SJSA1 (cell line): ENCODE results near the gene RNU4-1. TPM values are rescaled to one million over a fixed set of nuclear protein-coding genes. Genes with fewer than 3 reads are reported as not detected.
"Not testable (repeated sequence)": the region's sequence is repeated elsewhere in the genome, so short reads cannot be mapped to it uniquely, and the experiment has no call there.

Experiments used
- DNase-seq, 2 experiments: peaks; one replicate each; pipeline ENCODE4 v3.0.0-alpha.2; 2015 to 2020; ENCODE audit warnings: low spot score in 2 of 2, low read depth in 1 of 2
- H3K27ac ChIP-seq: fragments of 250-450 bp; sonication (Bioruptor Pico); 2 replicates; pipeline ENCODE4 v1.5.1; 2020; ENCODE audit warnings: mild to moderate bottlenecking, moderate library complexity
- H3K27me3 ChIP-seq: fragments of 250-450 bp; sonication (Bioruptor Pico); replicated peaks from 2 replicates; pipeline ENCODE4 v1.5.1; 2020; ENCODE audit warnings: mild to moderate bottlenecking, moderate library complexity
- H3K36me3 ChIP-seq: fragments of 250-450 bp; sonication (Bioruptor Pico); 2 replicates; pipeline ENCODE4 v1.5.1; 2020; ENCODE audit warnings: mild to moderate bottlenecking
- H3K4me1 ChIP-seq: fragments of 250-450 bp; sonication (Bioruptor Pico); replicated peaks from 2 replicates; pipeline ENCODE4 v1.6.1; 2021; ENCODE audit warnings: mild to moderate bottlenecking
- H3K4me3 ChIP-seq: fragments of 250-450 bp; sonication (Bioruptor Pico); 2 replicates; pipeline ENCODE4 v1.5.1; 2020; ENCODE audit warnings: mild to moderate bottlenecking
- H3K9me3 ChIP-seq: fragments of 250-450 bp; sonication (Bioruptor Pico); replicated peaks from 2 replicates; pipeline ENCODE4 v1.5.1; 2020; ENCODE audit warnings: mild to moderate bottlenecking
- total RNA-seq: library from RNA; depleted of rRNA; stranded (reverse); fragments of >200 nt; shearing (Covaris generic); gene quantifications from 2 replicates; pipeline ENCODE4 v1.2.3, GENCODE V29; 2014; rRNA removed

Gene RNU4-1
- total RNA-seq = under 0.01 TPM in 2 replicates

- H3K4me1 ChIP-seq = peaks cover 5% of the 10 kb centered on the region
- peak; percentile 90 to 92 for DNase-seq
- H3K27me3 ChIP-seq = no peaks in the 10 kb centered on the region
- peak within 1 kb of the TSS; percentile 100 for H3K27ac ChIP-seq
- H3K36me3 ChIP-seq = no peaks in the 10 kb centered on the region
- no peaks in the 10 kb centered on the region for H3K9me3 ChIP-seq
- peak within 1 kb of the TSS; percentile 37 for H3K4me3 ChIP-seq
Measured at GRCh38 chr12:120292661-120293531, at the start of gene RNU4-1. TSS of gene RNU4-1 (minus strand) at chr12:120293237.

DNA sequence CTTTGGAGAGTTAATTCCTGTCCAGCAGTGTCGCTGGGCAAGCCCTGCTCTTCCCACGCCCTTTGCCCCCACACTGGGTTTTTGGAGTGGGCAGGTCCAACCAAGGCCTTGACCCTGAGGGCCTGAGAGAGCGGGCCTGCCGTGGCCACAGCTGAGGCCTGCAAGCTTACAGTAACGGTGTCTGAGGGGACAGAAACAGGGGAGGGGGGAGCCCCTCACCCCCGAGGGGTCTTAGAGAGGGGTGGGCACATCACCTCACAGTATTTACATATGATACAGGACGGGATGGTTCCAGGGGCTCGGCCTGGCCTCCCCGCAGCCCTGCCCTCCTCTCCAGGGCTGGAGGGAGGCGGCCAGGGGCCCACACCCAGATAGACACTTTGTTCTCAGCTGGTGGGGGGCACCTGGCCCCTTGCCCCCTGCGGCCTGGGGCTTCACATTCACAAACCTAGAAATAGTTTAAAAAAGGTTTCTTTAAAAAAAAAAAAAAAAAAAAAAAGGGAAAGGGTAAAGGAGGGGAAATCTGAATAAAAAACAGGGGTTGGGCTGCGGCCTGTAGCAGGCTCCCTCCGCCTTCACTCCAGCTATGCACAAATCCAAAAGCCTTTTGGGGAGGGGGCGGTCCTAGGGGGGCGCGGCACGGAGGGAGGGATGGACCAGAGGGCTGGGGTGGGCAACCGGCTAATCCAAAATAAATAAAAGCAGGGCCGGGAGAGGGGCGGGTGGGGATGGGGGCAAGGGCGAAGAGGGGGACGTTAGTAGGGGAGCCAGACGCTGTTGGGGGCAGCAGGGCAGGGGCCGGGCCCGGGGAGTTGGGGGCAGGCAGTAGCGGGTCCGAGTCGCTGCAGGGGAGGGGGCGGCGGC is 49.4 kb upstream of the RNU4-1 start:
- Histone ChIP-seq H3K36me3 (no peaks in the 10 kb centered on the region), H3K4me3 (no peak overlapping the region), H3K4me1 (no peaks in the 10 kb centered on the region), H3K9me3 (peaks cover 4% of the 10 kb centered on the region; the same call in 1 of the 2 replicates), H3K27ac (no peak overlapping the region), H3K27me3 (no peaks in the 10 kb centered on the region)
- DNase-seq = no peak

DNA sequence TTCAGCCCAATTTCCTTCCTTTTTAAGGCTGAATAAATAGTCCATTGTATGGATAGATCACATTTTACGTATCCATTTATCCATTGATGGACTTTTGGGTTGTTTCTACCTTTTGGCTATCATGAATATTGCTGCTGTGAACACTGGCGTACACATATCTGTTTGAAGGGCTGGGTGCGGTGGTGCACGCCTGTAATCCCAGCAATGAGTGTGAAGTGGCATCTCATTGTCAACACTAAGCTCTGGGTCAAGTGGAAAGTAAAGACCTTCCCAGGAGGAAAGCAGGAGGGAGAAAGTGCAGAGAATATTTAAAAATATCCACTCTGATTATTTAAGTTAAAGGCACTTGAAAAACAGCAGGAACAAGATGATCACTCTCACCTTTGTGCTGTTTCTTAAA is 46.2 kb upstream of the RNU4-1 start:
- DNase-seq = no peak
- peaks cover 13% of the 10 kb centered on the region; the same call in 1 of the 2 replicates for H3K9me3 ChIP-seq
- H3K27me3 ChIP-seq = no peaks in the 10 kb centered on the region
- H3K4me3 ChIP-seq = no peak overlapping the region
- H3K36me3 ChIP-seq = no peaks in the 10 kb centered on the region
- H3K27ac ChIP-seq = no peak overlapping the region
- no peaks in the 10 kb centered on the region for H3K4me1 ChIP-seq

- no peak for DNase-seq
- Histone ChIP-seq H3K4me1 (no peaks in the 10 kb centered on the region), H3K27me3 (no peaks in the 10 kb centered on the region), H3K36me3 (no peaks in the 10 kb centered on the region), H3K4me3 (no peak overlapping the region), H3K27ac (no peak overlapping the region), H3K9me3 (peaks cover 13% of the 10 kb centered on the region; the same call in 1 of the 2 replicates)
Measured at GRCh38 chr12:120337730-120338129, 44.7 kb upstream of the RNU4-1 start.

DNA sequence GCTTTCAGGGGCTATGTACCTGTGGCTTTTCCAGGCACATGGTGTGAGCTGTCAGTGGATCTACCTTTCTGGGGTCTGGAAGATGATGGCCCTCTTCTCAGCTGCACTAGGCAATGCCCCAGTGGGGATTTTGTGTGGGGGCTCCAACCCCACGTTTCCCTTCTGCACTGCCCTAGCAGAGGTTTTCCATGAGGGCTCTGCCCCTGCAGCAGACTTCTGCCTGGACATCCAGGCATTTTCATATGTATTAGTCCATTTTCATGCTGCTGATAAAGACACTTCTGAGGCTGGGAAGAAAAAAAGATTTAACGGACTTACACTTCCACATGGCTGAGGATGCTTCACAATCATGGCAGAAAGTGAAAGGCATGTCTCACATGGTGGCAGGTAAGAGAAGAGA is 43.4 kb upstream of the RNU4-1 start:
- H3K4me1 ChIP-seq, H3K36me3 ChIP-seq, H3K4me3 ChIP-seq, H3K27ac ChIP-seq, H3K27me3 ChIP-seq, DNase-seq: not testable (repeated sequence)
- H3K9me3 ChIP-seq = peaks cover 13% of the 10 kb centered on the region; the same call in 1 of the 2 replicates

- not testable (repeated sequence) for H3K4me3 ChIP-seq, H3K4me1 ChIP-seq, H3K27me3 ChIP-seq, H3K27ac ChIP-seq, H3K36me3 ChIP-seq
- H3K9me3 ChIP-seq = peaks cover 13% of the 10 kb centered on the region; the same call in 1 of the 2 replicates
- peak; percentile 11 to 56 for DNase-seq
Measured at GRCh38 chr12:120335447-120335846, 42.4 kb upstream of the RNU4-1 start.

GRCh38 chr12:120332523-120332922 is 39.5 kb upstream of the RNU4-1 start:
- Histone ChIP-seq H3K4me3 (no peak overlapping the region), H3K27ac (no peak overlapping the region), H3K36me3 (no peaks in the 10 kb centered on the region), H3K27me3 (no peaks in the 10 kb centered on the region), H3K9me3 (peaks cover 10% of the 10 kb centered on the region; the same call in 1 of the 2 replicates), H3K4me1 (no peaks in the 10 kb centered on the region)
- DNase-seq = no peak

GRCh38 chr12:120332041-120332440 is 39.0 kb upstream of the RNU4-1 start:
- Histone ChIP-seq H3K36me3 (no peaks in the 10 kb centered on the region), H3K27me3 (no peaks in the 10 kb centered on the region), H3K4me3 (no peak overlapping the region), H3K4me1 (no peaks in the 10 kb centered on the region), H3K27ac (no peak overlapping the region), H3K9me3 (0 out of 2 replicates have a peak, but pooled peaks cover 9% of the 10 kb centered on the region)
- no peak for DNase-seq

DNA sequence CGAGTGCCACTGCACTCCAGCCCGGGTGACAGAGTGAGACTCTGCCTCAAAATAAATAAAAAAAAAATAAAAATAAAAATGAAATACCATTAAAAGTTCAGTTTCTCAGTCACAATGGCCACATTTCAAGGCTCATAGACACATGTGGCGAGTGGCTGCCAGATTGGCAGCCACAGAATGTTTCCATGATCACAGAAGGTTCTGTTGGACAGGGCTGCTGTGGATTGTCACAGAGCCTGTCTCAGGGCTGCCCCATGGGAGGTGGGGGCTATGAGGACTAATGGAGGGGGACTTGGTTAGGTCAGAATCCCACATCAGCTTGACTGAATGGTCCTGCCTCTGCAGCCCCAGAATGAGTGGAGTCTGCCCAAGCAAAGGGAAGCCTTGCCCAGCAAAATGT is 38.4 kb upstream of the RNU4-1 start:
- Histone ChIP-seq H3K27me3 (no peaks in the 10 kb centered on the region), H3K9me3 (0 out of 2 replicates have a peak, but pooled peaks cover 3% of the 10 kb centered on the region), H3K4me3 (no peak overlapping the region), H3K4me1 (no peaks in the 10 kb centered on the region), H3K27ac (no peak overlapping the region), H3K36me3 (no peaks in the 10 kb centered on the region)
- no peak for DNase-seq

DNA sequence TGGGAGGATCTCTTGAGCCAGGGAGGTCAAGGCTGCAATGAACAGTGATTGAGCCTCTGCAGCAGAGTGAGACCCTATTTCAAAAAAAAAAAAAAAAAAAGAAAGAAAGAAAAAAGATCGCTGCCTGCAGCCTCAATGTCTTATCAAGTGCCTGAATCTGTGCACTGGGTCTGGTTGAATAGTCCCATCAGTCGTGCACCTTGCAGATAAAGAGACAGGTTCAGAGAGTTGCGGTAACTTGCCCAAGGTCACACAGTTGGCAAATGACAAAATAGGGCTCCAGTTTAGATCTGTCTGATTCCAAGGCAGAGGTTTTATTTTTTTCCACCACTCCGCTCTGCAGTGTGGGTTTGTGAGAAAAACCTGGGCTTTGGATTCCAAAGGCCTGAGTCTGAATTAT is 35.2 kb upstream of the RNU4-1 start:
- no peak overlapping the region for H3K4me3 ChIP-seq
- no peaks in the 10 kb centered on the region for H3K36me3 ChIP-seq
- peaks cover 5% of the 10 kb centered on the region; the same call in 1 of the 2 replicates for H3K4me1 ChIP-seq
- no peaks in the 10 kb centered on the region for H3K9me3 ChIP-seq
- DNase-seq = no peak
- no peak overlapping the region for H3K27ac ChIP-seq
- no peaks in the 10 kb centered on the region; the same call in 1 of the 2 replicates for H3K27me3 ChIP-seq

DNA sequence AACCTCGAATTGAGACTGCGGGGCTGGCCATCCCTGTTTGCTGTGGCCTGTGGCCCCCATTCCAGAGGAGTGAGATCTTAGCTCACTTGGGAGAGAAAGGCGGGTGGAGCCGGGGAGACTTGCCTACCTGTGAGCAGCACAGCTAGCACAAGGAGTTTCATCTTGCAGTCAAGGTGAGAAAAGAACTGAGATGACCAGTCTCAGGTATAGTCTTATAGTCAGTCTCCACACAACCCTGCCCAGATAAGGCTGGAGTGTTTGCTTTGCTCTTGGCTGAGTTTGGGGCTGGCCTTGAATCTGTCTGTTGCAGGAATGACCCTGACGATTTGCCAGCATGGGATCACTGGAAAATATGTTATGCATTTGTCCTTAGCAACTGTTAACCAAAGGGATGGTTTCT is 34.6 kb upstream of the RNU4-1 start, which contains the start of gene PLA2G1B:
PLA2G1B (minus strand) TSS at position 187 of the 400 bp plus-strand sequence; CDS start at position 161, 26 bp downstream.
- Histone ChIP-seq H3K9me3 (no peaks in the 10 kb centered on the region), H3K4me3 (no peak within 1 kb of the TSS), H3K4me1 (peaks cover 5% of the 10 kb centered on the region; the same call in 1 of the 2 replicates), H3K27ac (no peak within 1 kb of the TSS), H3K36me3 (no peaks in the 10 kb centered on the region), H3K27me3 (no peaks in the 10 kb centered on the region; the same call in 1 of the 2 replicates)
- DNase-seq = no peak

DNA sequence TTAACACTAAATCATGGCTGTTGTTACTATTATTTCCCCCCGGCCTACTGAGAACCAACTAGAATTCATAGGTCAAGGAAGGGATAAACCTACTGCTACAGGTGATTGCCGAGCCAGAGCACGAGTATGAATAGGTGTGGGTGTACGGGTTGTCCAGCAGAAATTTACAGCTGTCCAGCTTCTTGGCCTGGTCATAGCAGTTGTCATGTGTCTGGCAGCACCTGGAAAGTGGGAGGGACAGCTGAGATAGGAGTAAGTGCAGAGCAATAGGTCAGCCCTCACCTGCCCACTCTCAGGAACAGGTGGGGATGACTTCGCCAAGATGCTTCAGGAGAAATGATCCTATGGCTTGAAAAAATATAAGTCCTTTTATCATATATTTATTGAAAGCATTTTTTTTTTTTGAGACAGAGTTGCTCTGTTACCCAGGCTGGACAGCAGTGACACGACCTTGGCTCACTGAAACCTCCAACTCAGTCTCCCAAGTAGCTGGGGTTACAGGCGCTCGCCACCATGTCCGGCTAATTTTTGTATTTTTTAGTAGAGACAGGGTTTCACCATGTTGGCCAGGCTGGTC is 31.9 kb upstream of the RNU4-1 start:
- Histone ChIP-seq H3K4me3 (no peak overlapping the region), H3K27ac (no peak overlapping the region), H3K9me3 (no peaks in the 10 kb centered on the region), H3K36me3 (no peaks in the 10 kb centered on the region), H3K4me1 (peaks cover 5% of the 10 kb centered on the region; the same call in 1 of the 2 replicates), H3K27me3 (no peaks in the 10 kb centered on the region; the same call in 1 of the 2 replicates)
- DNase-seq = no peak

GRCh38 chr12:120323772-120324171 is 30.7 kb upstream of the RNU4-1 start:
- H3K27me3 ChIP-seq = no peaks in the 10 kb centered on the region; the same call in 1 of the 2 replicates
- peaks cover 5% of the 10 kb centered on the region; the same call in 1 of the 2 replicates for H3K4me1 ChIP-seq
- no peak overlapping the region for H3K4me3 ChIP-seq
- no peak for DNase-seq
- no peak overlapping the region for H3K27ac ChIP-seq
- no peaks in the 10 kb centered on the region for H3K36me3 ChIP-seq
- H3K9me3 ChIP-seq = no peaks in the 10 kb centered on the region
